Prostate gland (tissue), 2 donors: ENCODE results near the gene RNF227. TPM values are rescaled to one million over a fixed set of nuclear protein-coding genes. Genes with fewer than 3 reads are reported as not detected.

Experiments used
- DNase-seq: peaks from one replicate; pipeline ENCODE4 v3.0.0-alpha.2; 2019; ENCODE audit warnings: low spot score
- H3K27ac ChIP-seq, 2 donors: fragments of 200-600 bp; sonication (generic); 2 replicates each; pipeline ENCODE4 v1.5.1; 2017 to 2019
- H3K27me3 ChIP-seq: fragments of 200-600 bp; sonication (generic); replicated peaks from 2 replicates; pipeline ENCODE4 v1.5.1; 2019; ENCODE audit not compliant: insufficient read depth
- H3K36me3 ChIP-seq, 2 donors: fragments of 200-600 bp; sonication (generic); 1 replicate in 1 of 2; 2 replicates in 1 of 2; pipeline versions ENCODE4 v1.5.1 to v1.8.1; 2017 to 2019
- H3K4me1 ChIP-seq: fragments of 200-600 bp; sonication (generic); replicated peaks from 2 replicates; pipeline ENCODE4 v1.5.1; 2019
- H3K4me3 ChIP-seq, 2 donors: fragments of 200-600 bp; sonication (generic); 2 replicates each; pipeline ENCODE4 v1.5.1; 2017 to 2019
- H3K9me3 ChIP-seq: fragments of 200-600 bp; sonication (generic); 2 replicates; pipeline ENCODE4 v1.5.1; 2017
- CTCF ChIP-seq, 4 experiments: fragments of 200-600 bp in 2 of 4; fragments of 450-650 bp in 2 of 4; sonication (generic) in 2 of 4; IDR thresholded peaks; 1 replicate in 3 of 4; 2 replicates in 1 of 4; pipeline ENCODE4 v1.5.1; 2016 to 2019; ENCODE audit warnings: antibody characterized with exemption in 4 of 4, mild to moderate bottlenecking in 2 of 4, moderate library complexity in 2 of 4
- POLR2A ChIP-seq: fragments of 450-650 bp; IDR thresholded peaks from one replicate; pipeline ENCODE4 v1.6.1; 2016; ENCODE audit warnings: antibody characterized with exemption, mild to moderate bottlenecking
- POLR2AphosphoS5 ChIP-seq: sonication (generic); formaldehyde crosslinking; IDR thresholded peaks from one replicate; pipeline ENCODE4 v1.6.1; 2017; ENCODE audit warnings: antibody characterized with exemption
- WGBS: methylation state at CpG from one replicate; pipeline ENCODE4 v1.1.5; 2018; 5-methylcytosine and 5-hydroxymethylcytosine counted together
- intact Hi-C: fragments of 100-400 bp; cut with DNase I; formaldehyde crosslinking; loops from one replicate; pipeline ENCODE4 v1.14.2; 2022
- total RNA-seq, 2 donors: library from RNA; depleted of rRNA; stranded (reverse); fragments of >200 nt; gene quantifications; one replicate each; pipeline ENCODE4 v1.1.0, GENCODE V29; 2016

RNF227 gene
- total RNA-seq, 2 donors from 2014 or later = 7.8 to 32.4 TPM

- H3K4me3 ChIP-seq = no peak overlapping the region
- H3K27ac ChIP-seq = peak overlapping the region in 1 of 2 donors; percentile 27
- WGBS = 97% methylated on average over 4 of the region's 4 CpGs
- DNase-seq = no peak
- peaks cover 0 to 17% of the 10 kb centered on the region in 2 donors for H3K36me3 ChIP-seq
- no peak for TF ChIP-seq POLR2A
- TF ChIP-seq POLR2AphosphoS5 = no peak
- no peak for TF ChIP-seq CTCF (IDR thresholded peaks at IDR 0.05)
- H3K4me1 ChIP-seq = no peaks in the 10 kb centered on the region
- intact Hi-C loops = no loop called here
- no peaks in the 10 kb centered on the region for H3K9me3 ChIP-seq
- no peaks in the 10 kb centered on the region for H3K27me3 ChIP-seq
Observed at GRCh38 chr17:7940034-7940433, 23.9 kb upstream of the RNF227 start.

GRCh38 chr17:7935859-7936258 is 19.8 kb upstream of the RNF227 start:
- TF ChIP-seq POLR2AphosphoS5 = peak; percentile 36
- TF ChIP-seq CTCF (IDR thresholded peaks at IDR 0.05) = no peak
- no peak for DNase-seq
- no peaks in the 10 kb centered on the region for H3K27me3 ChIP-seq
- intact Hi-C loops = no loop called here
- no peaks in the 10 kb centered on the region for H3K4me1 ChIP-seq
- no peaks in the 10 kb centered on the region for H3K9me3 ChIP-seq
- peak overlapping the region in 1 of 2 donors; percentile 46 for H3K27ac ChIP-seq
- H3K4me3 ChIP-seq = no peak overlapping the region
- no peaks in the 10 kb centered on the region for H3K36me3 ChIP-seq

- Histone ChIP-seq H3K27ac (peak overlapping the region in 1 of 2 donors; percentile 81), H3K9me3 (no peaks in the 10 kb centered on the region), H3K36me3 (no peaks in the 10 kb centered on the region), H3K27me3 (no peaks in the 10 kb centered on the region), H3K4me3 (peak overlapping the region; percentile 64 to 72), H3K4me1 (no peaks in the 10 kb centered on the region)
- intact Hi-C loops = no loop called here
- no peak for TF ChIP-seq POLR2A
- TF ChIP-seq CTCF (IDR thresholded peaks at IDR 0.05) = peak in 1 of 4 experiments; percentile 9
- no peak for DNase-seq
- 5% methylated on average over 16 of the region's 16 CpGs for WGBS
Observed at GRCh38 chr17:7932949-7933348, 16.9 kb upstream of the RNF227 start.

GRCh38 chr17:7932483-7932891 is 16.4 kb upstream of the RNF227 start:
- WGBS = under 1% methylated on average over 17 of the region's 17 CpGs
- no peak for TF ChIP-seq POLR2A
- TF ChIP-seq POLR2AphosphoS5 = no peak
- TF ChIP-seq CTCF (IDR thresholded peaks at IDR 0.05) = no peak

GRCh38 chr17:7931709-7932482 is 15.8 kb upstream of the RNF227 start, which contains the start of the genes CNTROB and TRAPPC1:
Gene CNTROB (plus strand): TSS chr17:7932206. CDS start chr17:7933080, 874 bp downstream.
Gene TRAPPC1 (minus strand): TSS chr17:7931946. CDS start chr17:7931829, 117 bp downstream.
- Histone ChIP-seq H3K4me3 (peak within 1 kb of the TSS; percentile 64 to 72), H3K27ac (peak within 1 kb of the TSS; percentile 71 to 81), H3K4me1 (no peaks in the 10 kb centered on the region), H3K9me3 (no peaks in the 10 kb centered on the region), H3K36me3 (no peaks in the 10 kb centered on the region), H3K27me3 (no peaks in the 10 kb centered on the region)
- TF ChIP-seq CTCF (IDR thresholded peaks at IDR 0.05) (peak in 1 of 4 experiments; percentile 17), POLR2A (peak; percentile 79), POLR2AphosphoS5 (peak; percentile 99)
- under 1% methylated on average over 37 of the region's 55 CpGs for WGBS
- peak; percentile 99 for DNase-seq
- intact Hi-C loops = no loop called here

More at GRCh38 chr17:7932483-7932891, 16.4 kb upstream of the RNF227 start:
- H3K36me3 ChIP-seq = no peaks in the 10 kb centered on the region
- H3K27ac ChIP-seq = peak overlapping the region; percentile 71 to 81
- intact Hi-C loops = no loop called here
- no peak for DNase-seq
- peak overlapping the region; percentile 64 to 72 for H3K4me3 ChIP-seq
- no peaks in the 10 kb centered on the region for H3K27me3 ChIP-seq
- no peaks in the 10 kb centered on the region for H3K4me1 ChIP-seq
- no peaks in the 10 kb centered on the region for H3K9me3 ChIP-seq
